Erythroblast (primary cell): ENCODE data around the gene TUFM.

Experiments
- GATA1 ChIP-seq: IDR thresholded peaks from 2 replicates; pipeline ENCODE4 v1.6.1; 2011; ENCODE audit warnings: low read depth, mild to moderate bottlenecking, control low read depth, low read length, moderate library complexity
- POLR2A ChIP-seq: IDR thresholded peaks from 2 replicates; pipeline ENCODE4 v1.6.1; 2011; ENCODE audit warnings: mild to moderate bottlenecking, low read length

DNA sequence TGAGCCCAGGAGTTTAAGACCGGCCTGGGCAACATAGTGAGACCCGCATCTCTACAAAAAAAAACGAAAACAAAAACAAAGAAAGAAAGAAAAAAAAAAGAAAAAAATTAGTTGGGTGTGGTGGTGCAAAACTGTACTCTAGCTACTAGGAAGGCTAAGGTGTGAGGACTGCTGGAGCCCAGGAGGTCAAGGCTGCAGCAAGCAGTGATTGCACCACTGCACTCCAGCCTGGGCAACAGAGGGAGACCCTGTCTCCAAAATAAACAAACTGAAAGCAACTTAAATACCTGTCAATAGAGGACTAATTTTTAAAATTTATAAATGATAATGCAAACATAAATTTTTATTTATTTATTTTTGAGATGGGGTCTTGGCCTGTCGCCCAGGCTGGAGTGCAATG lies 49.5 kb upstream of the TUFM start:
- TF ChIP-seq POLR2A (no peak), GATA1 (no peak)
